HG02798 (cell line): ENCODE results near the gene RAP1GAP2.
A peak's percentile ranks its signal among the peaks of the same experiment; 100 is the strongest.
"Not testable (repeated sequence)": the region's sequence is repeated elsewhere in the genome, so short reads cannot be mapped to it uniquely, and the experiment has no call there.

Experiments used
- ATAC-seq: cut with Tn5 transposase; IDR thresholded peaks from one replicate; pipeline ENCODE4 v1.9.1; 2021; ENCODE audit warnings: mild to moderate bottlenecking; ENCODE audit not compliant: unreplicated experiment, poor library complexity

The RAP1GAP2 gene

GRCh38 chr17:3032258-3033247 lies 236.3 kb downstream of the RAP1GAP2 start:
- ATAC-seq = no peak

GRCh38 chr17:3033248-3033640 lies 237.0 kb downstream of the RAP1GAP2 start:
- ATAC-seq = no peak

- no peak for ATAC-seq
Measured at GRCh38 chr17:3033741-3034577, 237.7 kb downstream of the RAP1GAP2 start.

GRCh38 chr17:3034578-3034920 lies 238.3 kb downstream of the RAP1GAP2 start:
- no peak for ATAC-seq

GRCh38 chr17:3035256-3035967 lies 239.2 kb downstream of the RAP1GAP2 start:
- no peak for ATAC-seq

- ATAC-seq = no peak
Measured at GRCh38 chr17:3035968-3036280, 239.7 kb downstream of the RAP1GAP2 start.

GRCh38 chr17:3036800-3037199 lies 240.6 kb downstream of the RAP1GAP2 start:
- ATAC-seq = no peak

- ATAC-seq = no peak
Measured at GRCh38 chr17:3037259-3037658, 241.0 kb downstream of the RAP1GAP2 start.

GRCh38 chr17:3038941-3039340 lies 242.7 kb downstream of the RAP1GAP2 start:
- ATAC-seq = no peak

- no peak for ATAC-seq
Measured at GRCh38 chr17:3039736-3040135, 243.5 kb downstream of the RAP1GAP2 start.

GRCh38 chr17:3040882-3041281 lies 244.6 kb downstream of the RAP1GAP2 start:
- no peak for ATAC-seq

GRCh38 chr17:3043737-3044365 lies 247.6 kb downstream of the RAP1GAP2 start:
- ATAC-seq = no peak

GRCh38 chr17:3046753-3047152 lies 250.5 kb downstream of the RAP1GAP2 start:
- no peak for ATAC-seq

- ATAC-seq = peak; percentile 91
Measured at GRCh38 chr17:3048727-3049471, 252.7 kb downstream of the RAP1GAP2 start.

GRCh38 chr17:3049705-3050295 lies 253.6 kb downstream of the RAP1GAP2 start:
- no peak for ATAC-seq

- ATAC-seq = not testable (repeated sequence)
Measured at GRCh38 chr17:3054868-3055267, 258.6 kb downstream of the RAP1GAP2 start.

GRCh38 chr17:3062824-3063377 lies 266.7 kb downstream of the RAP1GAP2 start:
- not testable (repeated sequence) for ATAC-seq

GRCh38 chr17:3063507-3063906 lies 267.3 kb downstream of the RAP1GAP2 start, which contains the start of gene OR1D5:
Gene OR1D5, minus strand, starts transcription at chr17:3063607. Its CDS starts 0 bp downstream, at chr17:3063607.
- not testable (repeated sequence) for ATAC-seq

- ATAC-seq = not testable (repeated sequence)
Measured at GRCh38 chr17:3065192-3065591, 269.0 kb downstream of the RAP1GAP2 start.
